ENCODE results near the gene EPHA6. TPM values are rescaled to one million over a fixed set of nuclear protein-coding genes. Genes with fewer than 3 reads are reported as not detected.

Gene EPHA6
- total and polyA plus RNA-seq, 2 donors (not counting 1 experiment from before 2014, with no cell fraction given): not detected

DNA sequence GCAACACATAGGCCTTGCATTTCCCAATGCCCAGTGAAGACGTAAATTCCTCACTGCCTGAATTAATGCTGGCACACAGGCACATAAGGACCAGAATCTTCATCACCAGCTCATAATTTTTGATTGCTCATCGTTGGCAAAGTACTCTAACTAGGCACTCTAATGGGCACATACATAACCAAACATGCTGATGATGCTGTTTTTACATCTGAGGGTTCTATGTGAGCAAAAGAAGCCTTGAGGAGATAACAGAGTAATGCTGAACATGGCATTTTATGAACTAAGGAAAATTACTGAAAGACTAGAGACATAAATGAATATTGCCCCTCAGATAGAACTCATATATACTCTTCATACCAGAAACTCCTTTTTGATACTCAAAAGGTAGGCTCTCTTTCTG, 387.4 kb downstream of the EPHA6 start:
- Mint-ChIP-seq H3K27ac (no peak overlapping the region), H3K4me3 (no peak overlapping the region), H3K9me3 (ENCODE audit: insufficient read depth) (no peaks in the 10 kb centered on the region), H3K27me3 (no peaks in the 10 kb centered on the region), H3K4me1 (no peaks in the 10 kb centered on the region)
- Histone ChIP-seq H3K4me3 (ENCODE audit: control extremely low read depth in 1 of 5, extremely low read depth in 1 of 5, insufficient read depth in 1 of 5, low read depth in 2 of 5, low read length in 4 of 5) (no peak overlapping the region), H3K9ac (ENCODE audit: low read length) (no peak overlapping the region), H3K27me3 (replicated peaks in 1 of 4; ENCODE audit: control extremely low read depth in 1 of 4, control insufficient read depth in 3 of 4, insufficient read depth in 4 of 4, low read length in 3 of 4) (no peaks in the 10 kb centered on the region), H2AFZ (ENCODE audit: insufficient read depth, low read depth, low read length, poor library complexity, severe bottlenecking) (no peak overlapping the region), H3K27ac (ENCODE audit: low read length in 2 of 2) (no peak overlapping the region), H3K4me2 (replicated peaks; ENCODE audit: low read depth, low read length, poor library complexity, severe bottlenecking) (no peak overlapping the region), H3K4me1 (ENCODE audit: control insufficient read depth in 2 of 2, insufficient read depth in 2 of 2, low read length in 2 of 2) (no peaks in the 10 kb centered on the region), H3K36me3 (replicated peaks in 1 of 2; ENCODE audit: control extremely low read depth in 1 of 2, control insufficient read depth in 1 of 2, extremely low read depth in 1 of 2, insufficient read depth in 2 of 2, low read length in 1 of 2) (no peaks in the 10 kb centered on the region), H3K79me2 (ENCODE audit: control insufficient read depth, insufficient read depth, low read length) (no peaks in the 10 kb centered on the region), H3K9me3 (ENCODE audit: control extremely low read depth in 1 of 3, control insufficient read depth in 2 of 3, insufficient read depth in 1 of 3, low read length in 2 of 3) (peaks cover 0 to 2% (median 0%) of the 10 kb centered on the region in 3 donors), H4K20me1 (ENCODE audit: control insufficient read depth, insufficient read depth, low read length, poor library complexity, severe bottlenecking) (no peaks in the 10 kb centered on the region)
- DNase-seq (no peak), ATAC-seq (ENCODE audit: low read depth) (no peak)
- ChIA-PET CTCF (no interaction called here), POLR2A (no interaction called here)
- TF ChIP-seq EZH2 (IDR thresholded peaks at IDR 0.05; ENCODE audit: borderline replicate concordance, insufficient read depth, low read depth, low read length, poor library complexity, severe bottlenecking): no peak
- TF ChIP-seq, protein P1, sequence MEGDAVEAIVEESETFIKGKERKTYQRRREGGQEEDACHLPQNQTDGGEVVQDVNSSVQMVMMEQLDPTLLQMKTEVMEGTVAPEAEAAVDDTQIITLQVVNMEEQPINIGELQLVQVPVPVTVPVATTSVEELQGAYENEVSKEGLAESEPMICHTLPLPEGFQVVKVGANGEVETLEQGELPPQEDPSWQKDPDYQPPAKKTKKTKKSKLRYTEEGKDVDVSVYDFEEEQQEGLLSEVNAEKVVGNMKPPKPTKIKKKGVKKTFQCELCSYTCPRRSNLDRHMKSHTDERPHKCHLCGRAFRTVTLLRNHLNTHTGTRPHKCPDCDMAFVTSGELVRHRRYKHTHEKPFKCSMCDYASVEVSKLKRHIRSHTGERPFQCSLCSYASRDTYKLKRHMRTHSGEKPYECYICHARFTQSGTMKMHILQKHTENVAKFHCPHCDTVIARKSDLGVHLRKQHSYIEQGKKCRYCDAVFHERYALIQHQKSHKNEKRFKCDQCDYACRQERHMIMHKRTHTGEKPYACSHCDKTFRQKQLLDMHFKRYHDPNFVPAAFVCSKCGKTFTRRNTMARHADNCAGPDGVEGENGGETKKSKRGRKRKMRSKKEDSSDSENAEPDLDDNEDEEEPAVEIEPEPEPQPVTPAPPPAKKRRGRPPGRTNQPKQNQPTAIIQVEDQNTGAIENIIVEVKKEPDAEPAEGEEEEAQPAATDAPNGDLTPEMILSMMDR (IDR thresholded peaks at IDR 0.05): no peak
- 89% methylated on average over 1 of the region's 2 CpGs for WGBS (ENCODE audit: insufficient coverage)
- intact Hi-C loops (cut with micrococcal nuclease): no loop called here

- ChIA-PET CTCF (no interaction called here), POLR2A (no interaction called here)
- TF ChIP-seq EZH2 (IDR thresholded peaks at IDR 0.05; ENCODE audit: borderline replicate concordance, insufficient read depth, low read depth, low read length, poor library complexity, severe bottlenecking): no peak
- no peak overlapping the region for H3K27ac Mint-ChIP-seq
- no peaks in the 10 kb centered on the region for H3K27me3 ChIP-seq (replicated peaks in 1 of 4; ENCODE audit: control extremely low read depth in 1 of 4, control insufficient read depth in 3 of 4, insufficient read depth in 4 of 4, low read length in 3 of 4)
- no peaks in the 10 kb centered on the region for H3K36me3 ChIP-seq (replicated peaks in 1 of 2; ENCODE audit: control extremely low read depth in 1 of 2, control insufficient read depth in 1 of 2, extremely low read depth in 1 of 2, insufficient read depth in 2 of 2, low read length in 1 of 2)
- no peak overlapping the region for H3K9ac ChIP-seq (ENCODE audit: low read length)
- H2AFZ ChIP-seq (ENCODE audit: insufficient read depth, low read depth, low read length, poor library complexity, severe bottlenecking): no peak overlapping the region
- no peaks in the 10 kb centered on the region for H3K9me3 Mint-ChIP-seq (ENCODE audit: insufficient read depth)
- no peaks in the 10 kb centered on the region for H3K27me3 Mint-ChIP-seq
- no peak overlapping the region for H3K27ac ChIP-seq (ENCODE audit: low read length in 2 of 2)
- WGBS (ENCODE audit: insufficient coverage): 100% methylated on average over 1 of the region's 1 CpG
- H3K79me2 ChIP-seq (ENCODE audit: control insufficient read depth, insufficient read depth, low read length): no peaks in the 10 kb centered on the region
- no peak overlapping the region for H3K4me2 ChIP-seq (replicated peaks; ENCODE audit: low read depth, low read length, poor library complexity, severe bottlenecking)
- no peak overlapping the region for H3K4me3 ChIP-seq (ENCODE audit: control extremely low read depth in 1 of 5, extremely low read depth in 1 of 5, insufficient read depth in 1 of 5, low read depth in 2 of 5, low read length in 4 of 5)
- H3K4me1 Mint-ChIP-seq: no peaks in the 10 kb centered on the region
- DNase-seq (no peak), ATAC-seq (ENCODE audit: low read depth) (no peak)
- H3K4me1 ChIP-seq (ENCODE audit: control insufficient read depth in 2 of 2, insufficient read depth in 2 of 2, low read length in 2 of 2): no peaks in the 10 kb centered on the region
- H3K4me3 Mint-ChIP-seq: no peak overlapping the region
- H3K9me3 ChIP-seq (ENCODE audit: control extremely low read depth in 1 of 3, control insufficient read depth in 2 of 3, insufficient read depth in 1 of 3, low read length in 2 of 3): peaks cover 0 to 2% (median 0%) of the 10 kb centered on the region in 3 donors
- intact Hi-C loops (cut with micrococcal nuclease): no loop called here
- H4K20me1 ChIP-seq (ENCODE audit: control insufficient read depth, insufficient read depth, low read length, poor library complexity, severe bottlenecking): no peaks in the 10 kb centered on the region
These were observed 414.6 kb downstream of the EPHA6 start for GRCh38 chr3:97228966-97229365.

All from B cell (primary cell).